ENCODE results near the gene DLX5. TPM values are rescaled to one million over a fixed set of nuclear protein-coding genes. Genes with fewer than 3 reads are reported as not detected.

Gene DLX5
- total and polyA plus RNA-seq, 4 donors: 0.50 TPM; not detected in 3

GRCh38 chr7:96977445-96977844 is 47.2 kb downstream of the DLX5 start:
- no peaks in the 10 kb centered on the region for H3K36me3 ChIP-seq (ENCODE audit: control insufficient read depth, insufficient read depth, low read length)
- DNase-seq (ENCODE audit: low read depth in 4 of 6, low spot score in 6 of 6): no peak
- no peak overlapping the region for H3K27ac ChIP-seq (ENCODE audit: low read depth, low read length)
- H3K4me1 ChIP-seq (ENCODE audit: control insufficient read depth, insufficient read depth, low read length): no peaks in the 10 kb centered on the region
- H3K27me3 ChIP-seq (ENCODE audit: control insufficient read depth, insufficient read depth, low read length): peaks cover 2% of the 10 kb centered on the region
- no peak overlapping the region for H3K4me3 ChIP-seq (ENCODE audit: low read depth, low read length)
- H3K9me3 ChIP-seq (ENCODE audit: control insufficient read depth, insufficient read depth, low read length): peaks cover 2% of the 10 kb centered on the region

GRCh38 chr7:96976106-96976505 is 48.5 kb downstream of the DLX5 start:
- WGBS (ENCODE audit: insufficient coverage): 60% methylated on average over 1 of the region's 2 CpGs
- Histone ChIP-seq H3K9me3 (ENCODE audit: control insufficient read depth, insufficient read depth, low read length) (peaks cover 2% of the 10 kb centered on the region), H3K27me3 (ENCODE audit: control insufficient read depth, insufficient read depth, low read length) (peaks cover 2% of the 10 kb centered on the region), H3K27ac (ENCODE audit: low read depth, low read length) (no peak overlapping the region), H3K4me1 (ENCODE audit: control insufficient read depth, insufficient read depth, low read length) (no peaks in the 10 kb centered on the region), H3K4me3 (ENCODE audit: low read depth, low read length) (no peak overlapping the region), H3K36me3 (ENCODE audit: control insufficient read depth, insufficient read depth, low read length) (no peaks in the 10 kb centered on the region)
- DNase-seq (ENCODE audit: low read depth in 4 of 6, low spot score in 6 of 6): no peak

- H3K4me3 ChIP-seq (ENCODE audit: low read depth, low read length): no peak overlapping the region
- H3K36me3 ChIP-seq (ENCODE audit: control insufficient read depth, insufficient read depth, low read length): no peaks in the 10 kb centered on the region
- 100% methylated on average over 1 of the region's 2 CpGs for WGBS (ENCODE audit: insufficient coverage)
- peaks cover under 1% of the 10 kb centered on the region for H3K27me3 ChIP-seq (ENCODE audit: control insufficient read depth, insufficient read depth, low read length)
- no peak overlapping the region for H3K27ac ChIP-seq (ENCODE audit: low read depth, low read length)
- DNase-seq (ENCODE audit: low read depth in 4 of 6, low spot score in 6 of 6): no peak
- no peaks in the 10 kb centered on the region for H3K4me1 ChIP-seq (ENCODE audit: control insufficient read depth, insufficient read depth, low read length)
- H3K9me3 ChIP-seq (ENCODE audit: control insufficient read depth, insufficient read depth, low read length): peaks cover 2% of the 10 kb centered on the region
Observed at GRCh38 chr7:96973986-96974385, 50.6 kb downstream of the DLX5 start.

- Histone ChIP-seq H3K27me3 (ENCODE audit: control insufficient read depth, insufficient read depth, low read length) (no peaks in the 10 kb centered on the region), H3K4me1 (ENCODE audit: control insufficient read depth, insufficient read depth, low read length) (no peaks in the 10 kb centered on the region), H3K9me3 (ENCODE audit: control insufficient read depth, insufficient read depth, low read length) (no peaks in the 10 kb centered on the region), H3K27ac (ENCODE audit: low read depth, low read length) (no peak overlapping the region), H3K4me3 (ENCODE audit: low read depth, low read length) (no peak overlapping the region), H3K36me3 (ENCODE audit: control insufficient read depth, insufficient read depth, low read length) (no peaks in the 10 kb centered on the region)
- no peak for DNase-seq (ENCODE audit: low read depth in 4 of 6, low spot score in 6 of 6)
Observed at GRCh38 chr7:96970739-96971138, 53.9 kb downstream of the DLX5 start.

Small RNA genes lying within 50 kb of the gene (small RNA-seq; reads per million reads assigned to genes)
- gene RF01778 (ENCODE audit: low replicate concordance): not detected

Other genes starting within 250 kb of the DLX5 start
- gene DLX6, start 19.3 kb downstream of the DLX5 start, total RNA-seq: under 1 TPM in 1 of 2 donors, not detected in 1; 0.17 TPM
- gene DLX6, start 19.3 kb downstream of the DLX5 start, polyA plus RNA-seq (ENCODE audit: insufficient read length in 2 of 2): not detected
- 10 to 100 TPM; 23.1 TPM for gene SDHAF3, start 92.9 kb upstream of the DLX5 start, total RNA-seq
- gene SDHAF3, start 92.9 kb upstream of the DLX5 start, polyA plus RNA-seq (ENCODE audit: insufficient read length in 2 of 2): 10 to 100 TPM; 24.3 to 28.1 TPM

All from spinal cord (tissue), 10 donors.